Right ventricle myocardium inferior (tissue), 1 donor: ENCODE results near the gene SUN5. TPM values are rescaled to one million over a fixed set of nuclear protein-coding genes. Genes with fewer than 3 reads are reported as not detected.
A peak's percentile ranks its signal among the peaks of the same experiment; 100 is the strongest.
"Not testable (repeated sequence)": the region's sequence is repeated elsewhere in the genome, so short reads cannot be mapped to it uniquely, and the experiment has no call there.

Source experiments
- ATAC-seq: fragments of 200-7000 bp; cut with Tn5 transposase; one replicate; pipeline ENCODE4 v1.9.1; 2020; ENCODE audit warnings: mild to moderate bottlenecking, moderate library complexity
- DNase-seq: peaks from one replicate; pipeline ENCODE4 v3.0.0; 2021; ENCODE audit errors: missing footprints
- intact Hi-C: fragments of 100-400 bp; cut with DNase I; formaldehyde crosslinking; loops from one replicate; pipeline ENCODE4 v1.11.0; 2022
- total RNA-seq: library from RNA; stranded (reverse); fragmentation: NEBNext Ultra II Directional; extraction: Animal tissue kit (Norgen Biotek cat#: 25700); gene quantifications from one replicate; pipeline ENCODE4 v1.2.1, GENCODE V29; 2021
- donor health status: DM: no; HTN: yes; CAD: no; lungs with severe emphysema.

SUN5 gene
- total RNA-seq, 1 donor from 2014 or later, result not detected

DNA sequence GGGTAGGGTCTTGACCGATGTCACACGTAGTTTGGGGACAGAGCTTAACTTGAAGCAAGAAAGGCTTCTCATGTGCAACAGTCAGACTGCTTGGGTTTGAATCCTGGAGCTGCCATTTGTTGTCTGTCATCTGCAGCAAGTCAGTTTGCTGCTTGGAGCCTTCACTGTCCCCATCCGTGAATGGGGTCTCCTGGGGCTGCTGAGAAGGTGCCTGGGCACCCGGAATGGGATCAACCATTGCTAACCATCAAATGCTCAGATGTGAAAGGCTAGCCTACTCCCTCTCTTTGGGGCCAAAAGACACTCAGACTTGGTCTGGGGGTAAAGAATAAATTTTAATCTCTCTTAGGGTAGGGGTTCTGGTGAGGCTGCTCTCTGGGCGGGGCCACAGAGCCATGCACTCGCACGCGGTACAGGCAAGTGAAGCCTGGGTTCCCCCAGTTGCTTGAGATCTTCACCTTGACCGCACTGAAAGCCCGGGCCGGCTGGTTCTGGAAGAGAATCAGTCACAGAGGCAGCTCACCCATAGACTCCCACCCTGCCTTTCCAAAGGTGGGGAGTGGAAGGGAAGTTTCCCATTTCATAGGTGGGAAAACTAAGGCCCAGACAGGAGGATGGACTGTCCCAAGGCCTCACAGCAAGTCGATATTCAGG lies 20.6 kb downstream of the SUN5 start:
- intact Hi-C loops, result no loop called here
- no peak for ATAC-seq
- no peak for DNase-seq

DNA sequence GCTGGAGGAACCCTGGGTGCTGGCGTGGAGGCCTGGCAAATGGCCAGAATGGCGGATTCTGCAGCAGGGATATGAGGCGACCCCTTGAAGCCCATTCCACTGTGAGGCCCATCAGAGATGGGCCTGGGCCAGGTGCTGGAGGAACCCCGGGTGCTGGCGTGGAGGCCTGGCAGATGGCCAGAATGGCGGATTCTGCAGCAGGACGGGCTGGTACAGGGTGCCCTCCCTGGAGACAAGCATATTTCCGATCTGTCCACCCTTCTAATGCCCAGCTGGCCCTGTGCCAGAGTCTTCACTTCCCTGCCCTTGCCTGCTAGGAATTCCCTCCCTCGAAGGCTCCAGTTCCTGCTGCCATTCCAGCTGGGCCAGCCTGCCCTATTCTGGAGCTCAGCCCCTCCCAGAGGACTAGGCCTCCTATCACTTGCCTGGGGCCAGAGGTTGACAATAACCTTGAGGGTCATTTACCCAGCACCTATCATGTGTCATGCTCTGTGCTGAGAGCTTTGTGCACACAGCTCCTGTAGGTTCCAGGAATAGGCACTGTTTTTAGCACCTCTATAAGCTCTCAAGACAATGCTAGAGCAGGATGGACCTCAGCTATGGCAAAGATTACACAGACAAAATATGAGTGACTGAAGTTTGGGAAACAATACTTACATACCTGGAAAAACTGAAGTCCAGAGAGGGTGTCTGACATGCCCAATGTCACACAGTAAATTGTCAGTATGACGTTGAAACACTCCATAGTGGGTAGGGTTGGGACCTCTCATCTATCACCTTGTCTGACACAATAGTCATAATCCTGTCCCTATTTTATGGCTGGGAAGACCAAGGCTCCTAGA lies 21.4 kb downstream of the SUN5 start:
- ATAC-seq, result peak; percentile 88
- DNase-seq, result no peak

DNA sequence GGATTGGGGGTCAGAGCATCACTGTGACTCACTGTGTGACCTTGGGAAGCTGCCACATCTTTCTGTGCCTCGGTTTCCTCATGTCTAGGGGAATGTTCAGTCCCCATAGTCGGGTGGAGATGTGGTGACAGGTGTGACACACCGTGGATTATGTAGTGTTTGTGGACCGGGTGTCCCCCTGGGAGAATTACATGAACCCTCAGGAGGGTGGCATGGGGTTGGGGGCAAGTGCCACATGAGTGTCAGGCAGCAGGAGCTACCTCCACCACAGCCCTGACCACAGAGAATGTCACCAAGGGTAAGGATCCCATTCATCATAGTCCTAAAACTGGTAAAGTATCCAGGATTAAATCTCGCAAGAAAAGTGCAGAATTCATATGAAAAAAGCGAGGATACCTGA lies 23.2 kb downstream of the SUN5 start:
- DNase-seq (no peak), ATAC-seq (no peak)
- intact Hi-C loops, result no loop called here

More for the DNA sequence above, 21.4 kb downstream of the SUN5 start:
- intact Hi-C loops, result no loop called here

DNA sequence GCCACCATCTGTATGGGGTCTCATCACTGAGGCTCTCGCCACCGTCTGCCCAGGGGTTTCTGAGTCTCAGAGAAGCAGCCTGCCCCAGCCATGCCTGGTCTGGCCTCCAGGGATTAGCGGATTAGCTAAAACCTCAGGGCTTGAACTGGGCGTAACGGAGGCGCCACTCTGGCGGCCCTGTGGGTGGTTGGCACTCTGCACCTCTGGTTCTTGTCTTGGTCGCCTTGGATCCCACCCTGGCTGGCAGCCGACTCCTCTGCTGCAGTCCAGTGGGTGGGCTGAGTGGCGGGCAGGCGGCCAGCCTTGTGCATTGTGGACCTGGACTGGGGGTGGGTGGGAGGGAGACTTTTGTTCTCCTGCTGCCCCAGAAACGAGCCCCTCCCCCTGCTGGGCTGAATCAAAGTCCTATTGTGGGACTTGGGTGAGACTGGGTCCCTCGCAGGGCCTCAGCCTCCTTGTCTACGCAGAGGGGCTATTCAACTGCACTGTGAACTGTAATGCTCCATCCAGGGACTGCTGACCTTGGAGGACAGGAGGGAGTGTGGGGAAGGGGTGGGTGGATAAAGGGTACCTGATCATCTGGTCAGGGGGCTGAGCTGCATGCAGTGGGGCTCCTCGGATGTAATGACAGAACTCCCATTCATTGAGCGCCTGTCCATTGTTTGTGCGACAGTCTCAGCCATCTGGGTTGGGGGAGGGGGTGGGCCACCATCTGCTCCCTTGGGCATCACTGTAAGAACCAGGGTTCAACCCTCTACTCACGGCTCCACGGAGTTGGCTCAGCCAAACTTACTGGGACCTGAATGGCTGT lies 23.9 kb downstream of the SUN5 start:
- ATAC-seq, result no peak
- DNase-seq, result no peak
- intact Hi-C loops, result no loop called here

DNA sequence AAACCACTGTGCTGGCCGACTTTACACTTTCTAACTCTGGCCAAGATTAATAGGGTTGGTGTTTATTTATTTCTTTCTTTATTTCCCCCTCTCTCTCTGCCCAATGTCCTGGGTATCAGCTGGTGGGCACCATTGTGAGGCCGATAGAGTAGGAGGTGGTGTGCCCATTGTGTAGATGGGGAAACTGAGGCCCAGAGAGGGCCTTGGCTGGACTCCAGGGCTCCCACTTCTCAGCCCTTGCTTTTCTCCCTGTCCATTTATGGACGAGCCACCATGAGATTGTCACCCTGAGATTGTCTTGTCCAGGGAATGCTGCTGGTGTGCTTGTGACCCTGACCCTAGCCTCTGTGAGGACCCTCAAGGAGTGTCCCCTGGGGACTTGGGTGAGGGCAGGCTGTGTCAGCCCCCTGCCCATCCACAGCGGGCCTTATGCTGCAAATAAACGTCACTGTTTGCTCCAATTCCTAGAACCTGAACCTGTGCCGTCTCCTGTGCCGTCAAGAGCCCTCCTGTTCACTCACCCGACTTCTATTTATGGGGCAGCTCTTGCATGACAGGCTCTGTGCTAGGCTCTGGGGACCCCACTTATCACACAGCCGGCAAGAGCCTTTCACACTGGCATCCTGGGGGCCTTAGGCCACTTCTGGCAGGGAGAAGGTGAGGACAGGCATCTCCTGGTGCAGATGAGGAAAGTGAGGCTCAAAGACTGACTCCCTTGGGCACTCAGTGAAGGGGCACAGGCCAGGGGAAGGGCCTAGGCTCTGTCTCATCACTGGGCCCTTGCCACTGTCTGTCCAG lies 24.8 kb downstream of the SUN5 start:
- no peak for ATAC-seq
- intact Hi-C loops, result no loop called here
- DNase-seq, result no peak

DNA sequence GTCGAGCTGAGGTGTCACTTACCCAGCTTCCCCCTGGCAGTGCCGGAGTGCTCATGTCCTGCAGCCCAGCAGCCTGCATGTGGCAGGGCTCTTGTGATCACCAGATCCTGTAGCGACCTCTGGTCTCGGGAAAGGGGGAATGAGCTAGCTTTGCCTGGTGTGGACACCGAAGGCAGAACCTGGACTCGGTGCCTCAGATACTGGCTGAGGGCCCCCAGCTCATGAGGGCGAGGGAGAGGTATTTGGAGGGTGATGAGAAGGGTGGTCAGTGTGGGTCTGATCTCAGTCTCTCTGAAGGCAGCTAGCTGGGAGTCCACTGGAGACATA lies 26.3 kb downstream of the SUN5 start:
- ATAC-seq, result no peak
- no peak for DNase-seq
- intact Hi-C loops, result no loop called here

DNA sequence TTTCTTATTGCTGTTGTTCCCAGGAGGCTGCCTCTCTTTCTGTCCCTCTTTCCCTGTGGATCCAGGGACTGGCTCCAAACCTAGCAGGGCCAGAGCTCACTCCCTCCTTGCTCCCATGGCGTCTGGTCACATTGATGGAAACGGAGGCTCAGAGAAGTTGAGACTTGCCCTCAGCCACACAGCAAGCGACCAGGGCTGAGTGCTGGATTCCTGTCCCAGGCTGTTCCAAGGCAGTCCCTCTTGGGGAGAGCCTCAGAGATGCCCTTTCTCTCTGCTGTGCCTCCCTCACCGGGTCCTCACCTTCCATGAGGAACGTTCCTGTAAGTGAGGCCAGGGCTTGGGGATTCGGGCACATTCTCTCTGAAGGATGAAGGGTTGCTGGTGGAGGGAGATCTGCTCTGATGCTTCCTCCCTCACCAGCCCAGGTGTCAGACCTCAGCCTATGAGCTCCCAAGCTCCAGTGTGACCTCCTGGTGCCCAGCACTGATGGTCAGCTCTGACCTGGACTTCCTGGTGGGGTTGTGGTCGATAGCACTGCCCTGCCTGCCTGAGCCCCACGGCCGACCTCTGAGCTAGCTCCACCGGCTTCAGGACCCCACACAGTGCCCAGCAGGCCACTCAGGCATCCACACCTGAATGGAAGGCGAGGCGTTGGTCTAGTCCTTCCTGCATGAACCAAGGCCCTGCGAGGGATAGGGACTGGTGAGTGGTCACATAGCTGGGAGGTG lies 26.8 kb downstream of the SUN5 start:
- DNase-seq (no peak), ATAC-seq (no peak)
- intact Hi-C loops, result no loop called here

DNA sequence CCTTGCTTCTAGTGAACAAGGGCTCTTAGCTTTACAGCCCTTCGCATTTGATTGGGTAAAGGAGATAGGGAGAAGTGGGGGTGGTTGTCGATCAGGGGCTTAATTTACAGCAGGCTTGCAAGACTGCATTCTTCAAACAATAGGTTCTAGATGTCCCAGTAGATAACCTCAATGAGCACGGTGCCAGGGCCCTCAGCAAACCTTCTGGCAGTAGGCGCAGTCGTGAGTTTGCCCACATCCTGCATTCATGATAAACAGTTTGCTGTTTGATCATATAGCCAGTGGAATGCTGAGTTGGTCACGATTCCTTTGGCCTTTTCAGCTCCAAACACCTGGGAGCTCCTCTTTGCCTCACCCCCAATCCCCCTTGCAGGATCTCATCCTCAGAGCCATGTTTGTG lies 27.5 kb downstream of the SUN5 start:
- ATAC-seq (no peak), DNase-seq (no peak)
- intact Hi-C loops, result no loop called here

DNA sequence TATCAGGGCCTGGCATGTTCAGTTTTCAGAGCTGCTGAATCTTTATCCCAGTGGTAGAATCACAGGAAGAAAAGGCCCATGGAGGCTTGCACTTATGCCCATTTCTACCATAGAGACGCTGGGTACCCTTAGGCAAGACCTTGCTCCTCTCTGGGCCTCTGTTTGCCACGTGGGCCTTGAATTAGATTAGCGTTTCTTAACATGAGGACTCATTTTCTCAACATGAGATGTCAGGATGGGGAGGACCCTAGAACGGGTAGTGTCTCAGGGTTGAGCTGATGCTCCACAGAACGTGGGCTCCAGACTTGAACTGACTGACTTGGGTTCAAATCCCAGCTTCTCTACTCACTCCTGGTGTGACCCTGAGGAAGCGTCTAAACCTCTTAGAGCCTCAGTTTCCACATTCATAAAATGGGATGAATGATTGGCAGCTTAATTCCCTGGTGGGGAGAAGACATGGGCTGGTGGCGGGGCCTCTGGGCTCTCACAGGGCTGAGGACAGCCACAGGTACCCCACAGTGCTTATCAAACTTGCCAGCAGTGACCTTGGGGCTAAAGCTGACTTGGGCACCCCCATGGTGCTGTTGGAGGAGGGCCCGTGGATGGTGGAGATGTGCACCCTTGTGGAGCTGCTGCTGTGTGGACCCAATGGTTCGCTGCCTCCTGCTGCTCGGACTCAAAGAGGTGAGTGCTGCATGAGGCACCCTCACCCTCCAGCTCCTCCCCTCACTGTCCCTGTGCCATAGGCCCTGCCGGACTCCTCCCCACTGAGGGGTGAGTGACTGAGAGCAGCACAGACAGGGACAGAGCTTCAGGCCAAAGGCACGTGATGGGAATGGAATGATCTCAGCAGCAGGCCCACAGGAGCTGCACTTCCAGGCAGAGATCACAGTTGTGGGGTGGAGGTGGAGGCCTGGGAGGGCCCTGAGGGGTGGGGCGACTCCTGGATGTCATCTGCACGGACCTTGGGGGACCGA lies 28.2 kb downstream of the SUN5 start:
- ATAC-seq (peak; percentile 81), DNase-seq (no peak)
- intact Hi-C loops, result no loop called here

DNA sequence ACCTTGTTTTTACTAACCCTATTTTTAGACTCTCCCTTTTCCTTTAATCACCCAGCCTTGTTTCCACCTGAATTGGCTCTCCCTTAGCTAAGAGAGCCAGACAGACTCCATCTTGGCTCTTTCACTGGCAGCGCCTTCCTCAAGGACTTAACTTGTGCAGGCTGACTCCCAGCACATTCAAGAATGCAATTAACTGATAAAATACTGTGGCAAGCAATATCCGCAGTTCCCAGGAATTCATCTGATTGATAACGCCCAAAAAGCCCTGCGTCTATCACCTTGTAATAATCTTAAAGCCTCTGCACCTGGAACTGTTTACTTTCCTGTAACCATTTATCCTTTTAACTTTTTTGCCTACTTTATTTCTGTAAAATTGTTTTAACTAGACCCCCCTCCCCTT lies 29.1 kb downstream of the SUN5 start:
- intact Hi-C loops, DNase-seq, ATAC-seq: not testable (repeated sequence)

DNA sequence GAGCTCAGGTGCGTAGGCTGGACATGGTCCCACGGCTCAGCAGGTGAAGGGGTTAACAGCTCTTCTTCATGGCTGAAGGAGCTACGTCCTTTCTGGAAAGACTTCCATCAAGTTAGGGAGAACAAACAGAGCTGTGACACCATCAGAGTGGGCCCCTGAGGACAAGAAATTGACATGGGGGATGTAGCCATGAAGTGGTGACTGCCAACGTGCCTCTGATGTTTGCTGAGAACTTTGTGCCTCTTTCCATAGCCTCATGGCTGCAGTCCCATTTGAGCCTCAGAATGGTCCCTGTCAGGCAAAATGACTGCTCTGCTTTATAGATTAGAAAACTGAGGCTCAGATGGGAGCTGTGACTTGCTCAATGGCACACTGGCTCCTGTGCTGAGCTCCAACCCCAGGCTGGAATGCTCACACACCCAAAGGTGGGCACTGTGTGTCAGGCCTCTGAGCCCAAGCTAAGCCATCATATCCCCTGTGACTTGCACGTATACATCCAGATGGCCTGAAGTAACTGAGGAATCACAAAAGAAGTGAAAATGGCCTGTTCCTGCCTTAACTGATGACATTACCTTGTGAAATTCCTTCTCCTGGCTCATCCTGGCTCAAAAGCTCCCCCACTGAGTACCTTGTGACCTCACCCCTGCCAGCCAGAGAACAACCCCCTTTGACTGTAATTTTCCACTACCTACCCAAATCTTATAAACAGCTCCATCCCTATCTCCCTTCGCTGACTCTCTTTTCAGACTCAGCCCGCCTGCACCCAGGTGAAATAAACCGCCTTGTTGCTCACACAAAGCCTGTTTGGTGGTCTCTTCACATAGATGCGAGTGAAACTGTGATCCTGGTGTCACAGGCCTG lies 29.8 kb downstream of the SUN5 start:
- intact Hi-C loops, DNase-seq, ATAC-seq: not testable (repeated sequence)

DNA sequence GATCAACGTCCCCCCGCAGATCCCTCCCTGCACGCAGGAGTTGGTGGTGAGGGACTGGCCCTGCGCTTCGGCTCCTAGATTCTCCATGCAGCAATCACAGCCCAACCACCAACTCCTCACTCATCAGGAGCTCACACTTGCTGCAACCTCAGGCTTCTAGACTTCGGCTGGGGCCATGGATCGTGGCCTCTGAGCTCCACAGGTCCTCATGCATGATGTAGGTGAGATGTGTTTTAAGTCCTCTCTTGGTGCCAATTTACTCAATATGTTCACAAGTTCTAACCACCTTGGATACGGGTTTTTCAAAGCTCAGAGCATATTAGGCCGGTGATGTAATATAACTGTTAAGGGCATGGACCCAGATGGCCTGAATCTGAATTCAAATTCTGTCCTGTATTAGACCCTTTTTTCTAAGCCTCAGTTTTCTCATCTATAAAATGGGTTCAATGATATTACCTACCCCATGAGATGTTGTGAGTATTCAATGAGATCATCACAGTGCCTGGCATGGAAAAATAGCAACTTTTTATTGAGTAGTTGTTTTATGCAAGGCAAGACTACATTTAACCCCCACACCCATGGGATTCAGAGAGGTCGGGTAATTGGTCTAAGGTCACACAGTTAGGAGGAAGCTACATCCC lies 31.0 kb downstream of the SUN5 start:
- ATAC-seq (no peak), DNase-seq (no peak)
- intact Hi-C loops, result no loop called here

DNA sequence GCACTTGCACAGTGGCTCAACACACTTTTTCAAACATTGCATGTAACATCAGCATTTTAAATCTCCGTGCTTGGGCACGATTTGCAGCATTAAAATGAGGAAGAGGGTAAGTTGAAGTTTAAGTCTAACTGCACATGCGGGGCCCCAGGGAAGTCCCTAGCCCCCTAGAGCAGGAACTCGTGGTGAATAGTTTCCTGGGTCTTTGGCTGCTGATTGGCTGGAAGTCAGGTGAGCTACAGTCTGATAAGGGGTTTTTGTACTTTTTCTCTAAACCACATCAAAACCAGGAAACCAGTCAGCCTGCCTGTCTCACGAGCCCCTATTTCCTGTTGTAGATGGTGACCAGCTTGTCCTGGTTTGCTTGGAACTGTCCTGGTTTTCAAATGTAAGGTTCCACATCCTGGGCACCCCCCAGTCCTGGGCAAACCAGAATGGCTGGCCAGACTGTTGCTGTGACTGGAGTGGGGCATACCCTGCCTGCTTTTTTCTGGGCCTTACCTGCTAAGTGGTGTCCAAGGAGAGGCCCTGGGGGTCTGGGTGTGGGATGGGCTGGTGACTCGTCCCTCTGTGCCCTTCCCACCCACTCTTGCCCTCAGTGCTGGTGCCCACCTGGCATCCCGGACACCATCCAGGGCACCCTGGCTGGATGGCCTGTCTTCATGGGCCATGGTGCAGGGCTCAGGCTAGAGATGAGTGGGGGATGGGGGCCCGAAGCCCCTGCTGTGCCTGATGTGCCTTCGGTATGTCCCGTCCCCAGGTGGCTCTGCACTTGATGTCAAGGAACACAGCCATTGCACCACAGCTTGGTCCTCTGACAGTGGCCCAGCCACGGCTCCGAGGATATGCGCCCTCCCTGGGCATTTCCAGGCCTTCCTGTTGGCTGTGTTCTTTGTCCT lies 31.8 kb downstream of the SUN5 start:
- DNase-seq, result no peak
- ATAC-seq, result no peak
- intact Hi-C loops, result no loop called here

DNA sequence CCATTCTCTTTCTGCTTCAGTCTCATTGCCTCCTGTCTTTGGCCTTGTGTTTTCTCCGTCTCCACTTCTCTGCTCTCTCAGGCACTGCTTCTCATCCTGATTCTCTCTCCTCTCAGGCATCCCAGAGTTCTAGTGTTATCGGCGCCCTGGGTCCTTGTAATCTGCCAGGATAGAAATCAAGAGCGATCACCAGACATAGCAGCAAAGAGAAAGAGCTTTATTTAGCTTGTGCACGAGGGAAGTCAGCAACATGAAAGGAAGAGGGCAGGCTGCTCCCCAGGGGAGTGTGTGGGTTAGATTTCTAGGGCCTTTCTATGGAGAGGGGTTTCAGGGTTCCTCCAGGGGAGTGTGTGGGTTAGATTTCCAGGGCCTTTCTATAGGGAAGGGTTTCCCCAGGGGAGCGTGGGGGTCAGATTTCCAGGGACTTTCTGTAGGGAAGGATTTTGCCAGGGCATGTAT lies 32.5 kb downstream of the SUN5 start:
- DNase-seq (no peak), ATAC-seq (peak; percentile 18)
- intact Hi-C loops, result no loop called here

DNA sequence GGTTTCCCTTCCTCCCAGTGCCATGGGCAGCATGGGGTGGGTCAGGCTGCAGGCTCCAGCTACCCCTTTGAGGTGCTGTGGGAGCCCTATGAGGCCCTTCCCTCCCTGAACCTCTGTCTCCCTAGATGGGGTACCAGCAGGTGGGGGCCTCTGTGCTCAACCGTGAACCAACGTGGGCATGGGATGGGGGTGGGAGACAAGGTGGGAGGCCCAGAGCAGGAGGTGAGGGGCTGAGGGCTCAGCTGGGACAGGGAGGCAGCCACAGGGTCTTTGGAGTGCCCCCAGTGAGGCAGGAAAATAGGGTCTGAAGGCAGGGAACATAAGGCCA lies 33.3 kb downstream of the SUN5 start:
- intact Hi-C loops, result no loop called here
- DNase-seq (no peak), ATAC-seq (no peak)
